GM19467 (cell line): ENCODE measurements around the gene MMP2.

Experiments
- ATAC-seq: cut with Tn5 transposase; IDR thresholded peaks from one replicate; pipeline ENCODE4 v1.9.1; 2021; ENCODE audit warnings: mild to moderate bottlenecking, moderate library complexity; ENCODE audit not compliant: unreplicated experiment

The MMP2 gene

DNA sequence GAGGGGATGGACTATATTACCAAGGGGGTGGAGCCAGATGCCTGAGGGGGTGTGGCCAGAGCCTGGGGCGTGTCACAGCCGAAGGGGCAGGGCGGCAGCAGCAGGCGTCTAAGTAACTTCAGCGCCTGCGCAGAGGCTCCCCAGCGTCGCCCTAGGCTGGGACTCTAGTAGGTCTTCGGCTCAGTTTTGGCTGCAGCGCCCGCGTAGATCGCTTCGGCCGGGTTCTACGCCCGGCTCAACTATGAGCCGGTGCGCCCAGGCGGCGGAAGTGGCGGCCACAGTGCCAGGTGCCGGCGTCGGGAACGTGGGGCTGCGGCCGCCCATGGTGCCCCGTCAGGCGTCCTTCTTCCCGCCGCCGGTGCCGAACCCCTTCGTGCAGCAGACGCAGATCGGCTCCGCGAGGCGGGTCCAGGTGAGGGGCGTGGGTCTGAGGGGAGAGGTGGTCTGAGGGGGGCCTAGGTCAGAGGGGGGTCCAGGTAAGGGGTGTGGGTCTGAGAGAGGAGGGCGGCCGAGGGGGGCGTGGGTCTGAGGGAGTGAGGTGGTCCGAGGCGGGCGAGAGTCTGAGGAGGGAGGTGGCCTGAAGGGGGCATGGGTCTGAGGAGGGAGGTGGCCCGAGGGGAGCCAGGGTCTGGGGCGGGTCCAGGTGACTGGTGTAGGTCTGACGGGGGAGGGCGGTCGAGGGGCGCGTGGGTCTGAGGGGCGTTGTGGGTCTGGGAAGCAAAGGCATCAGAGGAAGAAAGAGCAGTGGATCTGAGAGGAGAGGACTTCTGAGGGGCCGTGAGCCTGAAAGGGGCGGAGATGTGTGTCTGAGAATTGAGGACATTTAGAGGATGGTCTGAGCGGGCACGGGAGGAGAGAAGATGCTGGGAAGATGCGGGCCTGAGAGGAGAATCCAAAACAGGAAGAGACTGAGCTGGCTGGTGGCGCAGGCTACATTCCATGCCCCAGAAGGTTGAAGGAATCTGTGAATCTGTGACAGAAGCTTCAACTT, 30.2 kb downstream of the MMP2 start, which contains the start of gene LPCAT2:
Gene LPCAT2, plus strand, starts transcription at position 132 of the 991 bp plus-strand sequence. Its CDS starts 110 bp downstream, at position 242.
- ATAC-seq: no peak

DNA sequence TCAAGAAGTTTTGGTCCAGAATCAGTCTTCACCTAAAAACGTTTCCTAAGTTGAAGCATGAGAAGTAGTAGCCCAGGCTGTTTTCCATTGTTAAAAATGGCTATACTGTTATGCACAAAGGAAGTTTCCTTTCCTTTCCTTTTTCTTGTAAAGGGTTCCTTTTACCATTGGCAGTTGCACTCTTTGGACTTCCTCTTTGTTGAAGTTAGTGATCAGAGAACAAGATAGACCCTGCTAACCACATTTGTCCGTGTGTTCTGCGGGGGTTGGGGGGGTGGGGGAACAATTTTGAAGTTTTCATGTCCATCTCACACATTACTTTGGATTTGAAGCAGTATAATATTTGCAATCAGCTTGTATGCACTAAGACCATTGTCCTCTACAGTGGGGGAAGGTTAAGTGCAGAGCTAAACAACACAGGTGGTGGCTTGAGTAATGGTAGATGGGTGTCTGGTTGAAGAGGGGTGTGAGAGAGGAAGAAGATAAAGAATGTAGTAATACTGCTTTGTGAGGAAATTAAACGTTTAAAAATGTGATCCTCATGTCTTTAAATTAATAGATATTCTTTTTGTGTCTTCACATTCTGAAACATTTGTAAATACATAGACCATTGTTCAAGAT, 31.3 kb downstream of the MMP2 start:
- ATAC-seq: no peak

DNA sequence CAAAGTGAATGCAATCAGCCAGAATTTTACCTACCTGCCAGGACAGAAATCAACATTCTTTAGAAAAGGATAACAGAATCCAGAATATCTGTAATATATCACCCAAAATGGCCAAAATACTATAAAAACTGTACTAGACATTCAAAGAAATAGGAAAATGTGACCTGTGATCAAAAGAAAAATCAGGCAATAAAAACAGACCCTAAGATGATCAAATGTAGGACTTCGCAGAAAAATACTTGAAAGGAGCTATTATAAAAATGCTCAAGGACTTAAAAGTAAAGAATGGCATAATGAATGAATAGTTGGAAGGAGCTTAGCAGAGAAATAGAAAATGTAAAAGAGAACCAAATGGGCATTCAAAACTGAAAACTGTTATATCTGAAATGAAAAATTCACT, 33.9 kb downstream of the MMP2 start:
- ATAC-seq: no peak

DNA sequence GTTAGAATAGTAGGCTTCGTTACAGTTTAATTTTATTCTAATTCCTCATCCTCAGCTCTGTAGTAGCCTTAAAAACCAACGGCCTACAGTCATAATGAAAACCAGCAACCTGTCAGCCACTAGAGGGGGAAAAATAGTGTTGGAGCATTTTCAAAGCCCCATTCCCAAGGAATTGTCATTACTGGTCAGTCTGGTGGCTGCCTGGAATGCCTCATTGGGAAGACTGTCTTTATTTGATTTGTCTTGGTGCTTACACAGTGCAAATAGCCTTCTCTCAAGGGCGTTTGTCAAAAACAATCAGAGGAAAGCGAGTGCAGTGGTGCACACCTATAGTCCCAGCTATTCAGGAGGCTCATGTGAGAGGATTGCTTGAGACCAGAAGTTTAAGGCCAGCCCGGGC, 34.6 kb downstream of the MMP2 start:
- no peak for ATAC-seq

DNA sequence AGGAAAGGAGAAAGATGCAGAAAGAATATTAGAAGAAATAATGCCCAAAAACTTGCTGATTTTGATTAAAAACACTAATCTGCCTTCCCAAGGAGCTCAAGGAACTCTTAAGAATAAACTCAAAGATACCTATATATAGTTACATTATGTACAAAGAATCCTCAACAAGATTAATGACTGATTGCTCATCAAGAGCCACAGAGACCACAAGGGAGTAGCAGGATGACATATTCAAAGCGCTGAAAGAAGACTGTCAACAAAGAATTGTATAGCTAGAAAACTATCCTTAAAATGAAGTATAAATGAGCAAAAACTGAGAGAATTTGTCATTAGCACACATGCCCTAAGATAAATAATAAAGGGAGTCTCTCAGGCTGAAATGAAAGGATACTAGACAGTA, 36.1 kb downstream of the MMP2 start:
- no peak for ATAC-seq

DNA sequence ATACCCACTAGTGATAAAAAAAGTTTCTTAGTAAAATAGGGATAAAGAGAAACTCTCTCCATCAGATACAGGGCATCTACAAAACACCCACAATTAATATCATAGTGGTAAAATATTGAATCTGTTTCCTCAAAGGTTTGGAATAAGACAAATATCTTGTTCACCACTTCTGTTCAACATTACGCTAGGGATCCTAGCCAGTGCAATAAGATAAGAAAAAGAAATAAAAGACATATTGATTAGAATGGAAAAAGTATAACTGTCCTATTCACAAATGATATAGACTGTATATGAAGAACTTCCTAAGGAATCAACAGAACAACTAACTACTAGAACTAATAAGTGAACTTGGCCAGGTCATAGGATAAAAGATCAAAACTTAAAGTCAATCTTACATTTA, 42.8 kb downstream of the MMP2 start:
- no peak for ATAC-seq

DNA sequence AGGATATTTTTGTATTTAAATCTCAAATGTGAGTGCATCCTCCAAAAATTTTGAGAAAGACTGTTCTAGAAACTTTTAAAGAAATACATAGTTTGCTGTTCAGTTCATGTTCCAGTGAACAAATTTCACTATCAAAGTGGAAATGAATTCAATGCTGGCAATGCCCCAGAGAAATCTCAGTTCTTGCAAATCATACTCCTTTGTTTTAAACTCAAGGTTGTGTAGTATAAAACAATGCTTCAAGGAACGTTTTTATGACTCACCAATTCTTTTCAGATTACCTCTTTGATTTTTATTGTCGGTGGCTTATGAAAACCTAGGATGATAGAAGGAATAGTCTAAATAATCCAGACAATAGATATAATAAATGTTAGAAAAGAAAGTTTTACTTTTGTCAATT, 47.4 kb downstream of the MMP2 start:
- ATAC-seq: no peak

DNA sequence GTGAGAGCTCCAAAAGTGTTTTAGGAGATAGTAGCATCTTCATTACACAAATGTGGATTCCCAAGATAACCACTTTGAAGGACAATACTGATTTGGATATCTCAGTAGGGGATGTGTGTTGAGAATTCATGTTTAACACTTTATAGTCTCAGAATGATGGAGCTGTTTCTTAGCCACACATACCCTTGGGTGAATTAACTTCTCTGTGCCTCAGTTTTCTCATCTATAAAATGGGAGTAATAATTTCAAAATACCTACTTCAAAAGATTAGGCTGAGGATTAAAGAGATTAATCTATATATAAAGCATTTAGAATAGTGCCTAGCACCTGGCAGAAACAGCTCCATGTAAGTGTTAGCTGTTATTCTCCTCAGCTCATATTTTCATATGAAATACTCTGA, 48.9 kb downstream of the MMP2 start:
- ATAC-seq: no peak

DNA sequence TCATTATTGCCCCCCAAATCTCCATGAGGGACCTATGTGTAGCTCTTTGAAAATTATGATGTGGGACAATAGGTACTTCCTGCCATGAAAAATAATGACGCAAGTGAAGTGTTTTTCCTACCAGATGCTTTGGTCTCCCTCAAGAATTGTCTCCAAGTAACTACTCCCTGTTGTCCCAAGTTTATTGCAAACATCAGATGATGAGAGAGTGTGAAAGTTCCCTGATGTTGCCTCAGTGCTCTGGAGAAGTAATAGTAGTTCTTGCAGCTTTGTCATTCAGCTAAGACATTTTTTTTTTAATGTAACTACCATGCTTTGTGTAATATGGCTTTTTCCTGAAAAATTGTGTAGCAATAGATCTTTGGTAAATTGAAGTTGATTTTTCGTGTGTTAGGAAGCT, 50.0 kb downstream of the MMP2 start:
- ATAC-seq: no peak

DNA sequence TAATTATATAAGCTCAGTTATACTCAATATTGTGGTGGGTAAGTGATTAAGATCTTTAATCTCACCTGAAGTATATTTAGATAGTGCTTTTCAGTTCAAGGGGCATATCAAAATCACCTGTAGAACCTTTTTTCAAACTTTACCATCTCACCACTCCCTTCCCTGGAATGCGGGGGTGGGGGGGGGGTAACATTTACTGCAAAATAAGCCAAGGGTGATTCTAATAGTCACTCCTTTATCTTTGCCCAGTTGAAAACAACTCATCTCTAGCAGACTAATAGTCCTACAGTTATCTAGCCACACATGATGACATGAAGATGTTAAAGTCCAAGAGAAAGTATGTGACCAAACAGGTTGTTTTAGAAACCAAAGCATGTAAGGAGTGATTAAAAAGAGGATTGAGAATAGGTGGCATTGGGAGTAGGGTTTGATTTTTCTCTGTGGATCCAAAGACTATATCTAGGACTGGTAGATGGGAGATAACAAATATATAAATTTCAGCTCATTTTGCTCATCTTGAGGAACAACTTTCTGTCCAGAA, 51.4 kb downstream of the MMP2 start:
- no peak for ATAC-seq

DNA sequence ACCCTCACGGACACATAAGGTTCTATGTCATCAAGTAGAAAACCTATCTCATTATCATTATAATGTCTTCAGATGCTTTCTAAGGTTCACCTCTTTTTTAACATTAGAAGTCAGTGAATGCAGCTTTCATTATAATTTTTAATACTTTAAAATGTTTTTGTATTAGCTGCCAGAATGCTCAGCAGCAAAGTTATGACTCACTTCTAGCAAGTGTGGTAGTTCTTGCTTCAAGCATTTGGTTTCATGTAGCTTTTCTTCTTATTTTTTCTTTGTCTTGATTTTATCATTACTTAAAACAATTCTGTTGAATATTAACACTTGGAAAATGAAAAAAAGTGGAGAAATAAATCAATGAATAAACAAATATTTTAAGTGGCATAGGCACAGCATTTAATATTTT, 53.2 kb downstream of the MMP2 start:
- no peak for ATAC-seq

DNA sequence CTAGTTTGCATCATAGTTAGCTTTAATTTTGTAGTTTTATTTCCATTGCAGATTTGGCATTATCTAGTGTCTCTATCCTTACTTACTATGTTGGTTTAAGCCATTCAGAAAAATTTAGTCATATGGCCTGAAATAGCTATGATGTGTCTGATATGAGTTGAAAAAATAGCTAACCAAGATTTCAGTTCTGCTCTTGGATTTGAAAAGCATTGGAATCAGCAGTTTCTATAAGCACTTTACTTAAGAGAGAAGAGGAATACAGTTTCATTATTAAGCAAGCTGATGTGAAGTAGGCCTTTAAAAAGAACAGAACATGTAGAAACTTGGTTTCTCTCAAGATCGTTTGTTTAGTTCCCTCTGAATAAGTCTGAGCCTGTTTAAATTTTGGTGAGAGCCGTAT, 55.8 kb downstream of the MMP2 start:
- no peak for ATAC-seq

DNA sequence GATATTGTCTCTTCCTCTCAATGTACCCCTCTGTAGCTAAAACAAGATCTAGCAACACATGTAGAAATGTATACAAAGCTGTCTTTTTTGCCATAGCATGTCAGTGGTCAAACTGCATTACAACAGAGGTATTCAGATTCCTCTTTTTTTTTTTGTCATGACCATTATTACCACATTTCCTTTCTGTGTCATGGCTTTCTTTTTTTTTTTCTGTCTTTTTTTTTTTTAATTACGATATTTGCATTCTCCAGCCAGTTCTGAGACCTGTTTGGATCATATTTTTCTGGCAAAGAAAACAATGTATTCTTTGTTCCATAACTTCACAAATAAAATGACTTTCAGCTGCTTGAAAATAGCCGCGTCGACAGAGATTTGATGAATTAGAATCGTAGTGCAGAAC, 60.1 kb downstream of the MMP2 start:
- no peak for ATAC-seq

DNA sequence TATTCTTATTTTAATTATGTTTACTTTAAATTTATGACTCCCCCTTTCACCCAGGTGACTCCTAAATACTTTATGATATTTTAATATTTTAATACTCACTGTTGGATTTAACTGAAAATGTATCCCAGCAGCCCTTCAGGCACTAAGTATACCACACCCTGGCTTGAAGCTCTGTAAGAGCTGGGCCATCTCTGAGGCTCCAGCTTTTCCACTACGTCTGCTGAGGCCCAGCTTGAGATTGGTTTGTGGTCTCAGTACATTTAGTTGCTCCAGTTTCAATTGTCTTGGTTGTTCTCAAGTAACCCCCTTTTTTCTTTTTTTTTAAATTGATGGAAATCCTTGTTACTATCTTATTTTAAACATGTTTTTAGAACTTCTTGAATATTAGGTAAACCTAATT, 60.5 kb downstream of the MMP2 start:
- ATAC-seq: no peak

DNA sequence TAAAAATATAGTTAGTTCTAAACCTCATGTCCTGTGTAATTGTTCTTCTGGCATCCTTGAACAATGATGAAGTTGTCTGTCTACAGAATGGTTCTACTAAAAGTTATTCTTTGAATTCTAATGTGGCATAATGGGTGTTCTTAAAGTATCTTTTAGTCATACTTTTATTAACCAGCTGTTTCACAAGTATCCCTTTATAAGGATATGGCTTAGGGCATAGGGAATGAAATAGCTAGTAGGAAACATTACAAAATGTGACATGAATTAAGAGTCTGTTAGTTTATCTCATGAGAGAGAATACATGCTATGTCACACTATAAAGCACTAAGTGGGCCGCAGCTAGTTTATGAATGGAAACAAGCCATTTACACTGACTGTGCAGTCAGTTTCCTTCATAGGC, 61.2 kb downstream of the MMP2 start:
- ATAC-seq: no peak

DNA sequence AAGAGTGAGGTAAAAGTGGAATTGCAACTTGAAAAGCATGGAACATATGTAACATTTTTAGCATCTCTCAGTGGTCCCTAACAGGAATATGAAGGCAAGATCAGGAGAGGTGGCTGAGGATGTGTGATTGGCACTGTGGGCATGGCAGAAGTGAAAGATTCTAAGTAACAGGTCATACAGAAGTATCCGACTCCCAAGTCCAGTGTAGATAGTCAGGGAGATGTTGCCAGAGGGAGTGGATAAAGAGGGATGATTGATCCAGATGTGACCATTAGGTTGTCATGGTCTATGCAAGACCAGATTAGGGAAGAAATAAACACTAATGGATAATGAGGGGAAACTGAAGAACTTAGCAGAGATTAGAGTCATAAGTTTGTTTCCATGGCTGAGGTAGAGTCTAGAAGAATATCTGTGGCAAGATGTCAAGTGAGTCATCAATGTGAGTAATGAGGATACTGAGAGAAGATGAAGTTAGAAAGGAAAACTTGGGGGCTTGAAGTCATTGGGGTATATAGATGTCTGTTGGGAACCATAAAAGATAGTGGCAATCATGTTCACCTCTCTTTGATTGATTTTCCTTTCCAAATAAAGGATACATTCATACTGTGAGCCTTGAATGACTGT, 63.6 kb downstream of the MMP2 start:
- no peak for ATAC-seq

DNA sequence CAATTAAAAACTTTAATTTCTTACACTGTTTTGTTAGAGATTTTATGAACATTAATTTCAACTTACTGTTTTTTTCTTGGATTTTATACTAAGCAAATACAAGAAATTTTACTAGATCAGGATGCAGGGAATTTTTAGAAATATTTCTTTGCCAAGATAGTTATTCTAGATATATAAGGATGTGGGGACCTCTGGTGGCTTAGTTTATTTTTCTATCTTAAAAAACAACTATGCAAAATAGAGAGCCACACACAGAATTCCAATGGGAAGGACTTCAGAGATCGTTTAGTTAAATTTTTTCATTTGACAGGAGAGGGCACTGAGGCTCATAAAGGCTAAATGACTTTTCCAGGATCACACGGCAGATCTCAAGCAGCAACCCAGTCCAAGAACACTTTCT, 64.5 kb downstream of the MMP2 start:
- ATAC-seq: no peak

DNA sequence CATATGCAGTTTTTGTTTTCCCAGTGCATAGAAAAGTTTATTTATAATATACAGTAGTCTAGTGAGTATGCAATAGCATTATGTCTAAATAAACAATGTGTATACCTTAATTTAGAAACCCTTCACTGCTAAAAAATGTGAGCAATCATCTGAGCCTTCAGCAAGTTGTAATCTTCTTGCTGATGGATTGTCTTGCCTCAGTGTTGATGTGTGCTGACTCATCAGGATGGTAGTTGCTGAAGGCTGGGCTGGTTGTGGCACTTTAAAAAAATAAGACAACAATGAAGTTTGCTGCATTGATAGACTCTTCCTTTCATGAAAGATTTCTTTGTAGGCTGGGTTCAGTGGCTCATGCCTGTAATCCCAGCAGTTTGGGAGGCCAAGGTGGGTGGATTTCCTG, 73.6 kb downstream of the MMP2 start:
- ATAC-seq: no peak

DNA sequence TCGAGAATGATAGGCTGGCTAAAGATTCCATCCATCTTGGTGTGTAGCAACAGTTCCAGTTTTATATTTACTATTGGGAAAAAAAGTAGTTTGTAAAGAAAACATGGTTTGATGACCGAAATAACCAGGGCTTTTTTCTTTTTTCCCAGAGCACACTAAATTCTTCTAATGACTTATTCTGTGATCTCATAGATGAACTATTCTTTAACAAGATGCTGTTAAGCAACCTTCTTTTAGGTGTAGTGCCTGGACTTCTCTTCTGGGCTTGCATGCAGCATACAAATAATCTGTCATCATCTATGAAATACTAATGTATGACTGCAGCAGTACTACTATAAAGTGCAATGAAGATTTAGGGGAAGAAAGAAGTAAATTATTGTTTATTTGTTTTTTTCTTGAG, 76.4 kb downstream of the MMP2 start:
- no peak for ATAC-seq
